GM18499 (cell line): ENCODE results near the gene GIT2.
"Not testable (repeated sequence)": the region's sequence is repeated elsewhere in the genome, so short reads cannot be mapped to it uniquely, and the experiment has no call there.

ENCODE experiments used
- ATAC-seq: cut with Tn5 transposase; IDR thresholded peaks from one replicate; pipeline ENCODE4 v1.9.1; 2021; ENCODE audit warnings: moderate number of reproducible peaks; ENCODE audit not compliant: insufficient read depth, unreplicated experiment

Gene GIT2

DNA sequence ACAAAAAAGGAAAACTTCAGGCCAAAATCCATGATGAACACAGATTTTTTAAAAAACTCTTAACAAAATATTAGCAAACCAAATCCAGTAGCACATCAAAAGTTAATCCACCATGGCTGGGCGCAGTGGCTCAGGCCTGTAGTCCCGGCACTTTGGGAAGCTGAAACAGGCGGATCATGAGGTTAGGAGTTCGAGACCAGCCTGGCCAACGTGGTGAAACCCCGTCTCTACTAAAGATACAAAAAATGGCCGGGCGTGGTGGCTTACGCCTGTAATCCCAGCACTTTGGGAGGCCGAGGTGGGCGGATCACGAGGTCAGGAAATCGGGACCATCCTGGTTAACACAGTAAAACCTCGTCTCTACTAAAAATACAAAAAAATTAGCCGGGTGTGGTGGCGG is 9.9 kb downstream of the GIT2 start:
- not testable (repeated sequence) for ATAC-seq

DNA sequence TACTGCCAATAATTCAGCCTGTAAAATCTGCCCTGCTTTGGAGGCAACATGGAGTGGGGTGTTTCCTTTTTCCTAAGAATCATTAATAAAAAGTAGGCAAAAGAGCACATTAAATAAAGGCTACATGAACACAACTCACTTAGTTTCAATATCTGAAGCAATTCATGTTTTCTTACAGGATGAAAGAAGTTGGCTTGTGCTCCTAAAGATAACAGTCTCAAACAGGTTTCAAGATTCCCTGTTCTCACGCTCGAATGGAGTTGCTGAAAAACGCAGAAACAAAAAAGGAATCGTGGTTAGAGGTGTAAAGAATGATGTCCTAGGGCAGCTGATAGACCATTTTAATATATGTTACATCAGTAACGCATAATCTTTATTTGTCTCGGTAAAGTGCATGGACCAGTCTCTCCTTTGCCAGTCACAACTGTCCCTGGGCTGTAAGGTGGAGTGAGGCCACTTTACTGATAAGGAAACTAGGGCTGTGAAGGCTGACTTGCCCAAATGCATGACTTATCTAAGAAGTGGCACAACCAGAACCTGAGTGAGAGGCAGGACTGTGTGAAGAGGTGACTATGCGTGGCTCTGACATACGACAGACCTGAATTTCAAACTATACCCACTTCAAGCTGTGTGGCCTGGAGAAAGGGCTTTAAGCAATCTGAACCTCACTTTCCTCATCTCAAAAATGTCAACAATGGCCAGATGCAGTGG is 12.6 kb downstream of the GIT2 start:
- no peak for ATAC-seq

DNA sequence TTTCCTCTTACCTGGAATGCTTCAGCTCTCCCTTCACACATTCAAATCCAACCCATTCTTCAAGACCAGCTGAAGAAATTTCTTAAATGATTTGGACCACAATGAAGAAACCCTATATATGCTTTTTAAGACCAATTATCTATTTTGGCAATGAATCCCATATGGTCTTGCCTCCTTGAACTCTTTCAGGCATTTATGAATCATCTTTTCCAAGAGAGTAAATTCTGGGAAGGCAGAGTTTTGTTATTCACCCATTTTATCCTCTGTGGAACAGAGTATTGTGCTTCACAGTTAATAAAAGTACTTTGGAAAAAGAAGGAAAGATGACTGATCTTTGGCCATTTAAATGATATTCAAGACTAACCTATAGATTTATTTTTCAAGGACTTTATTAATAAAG is 14.0 kb downstream of the GIT2 start:
- no peak for ATAC-seq

DNA sequence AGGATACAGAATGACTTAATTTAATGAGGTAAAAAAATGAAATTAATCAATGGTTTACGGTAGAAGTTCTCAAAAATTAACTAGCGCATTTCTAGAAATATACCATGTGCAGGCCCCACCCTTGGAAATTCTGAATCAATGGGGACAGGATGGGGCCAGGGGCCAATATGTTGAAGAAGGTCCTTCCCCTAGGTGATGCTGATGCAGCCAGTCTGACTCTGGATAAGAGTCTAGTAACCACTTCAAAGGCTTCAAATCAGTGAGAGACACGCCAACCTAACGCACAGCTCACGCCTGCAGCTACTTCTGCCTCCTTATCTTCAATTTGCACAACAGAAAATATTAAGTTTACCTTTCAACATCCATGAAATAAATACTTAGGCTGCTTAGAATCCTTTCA is 14.9 kb downstream of the GIT2 start:
- no peak for ATAC-seq

DNA sequence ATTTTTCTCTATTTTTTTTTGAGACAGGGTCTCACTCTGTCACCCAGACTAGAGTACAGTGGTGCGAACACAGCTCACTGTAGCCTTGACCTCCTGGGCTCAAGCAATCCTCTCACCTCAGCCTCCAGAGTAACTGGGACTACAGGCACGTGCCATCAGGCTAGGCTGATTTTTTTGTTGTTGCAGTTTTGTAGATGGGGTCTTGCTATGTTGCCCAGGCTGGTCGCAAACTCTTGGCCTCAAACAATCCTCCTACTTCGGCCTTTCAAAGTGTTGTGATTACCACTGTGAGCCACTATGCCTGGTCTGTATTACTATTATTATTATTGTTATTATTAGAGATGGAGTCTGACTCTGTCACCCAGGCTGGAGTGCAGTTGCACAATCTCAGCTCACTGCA is 23.3 kb downstream of the GIT2 start:
- no peak for ATAC-seq

DNA sequence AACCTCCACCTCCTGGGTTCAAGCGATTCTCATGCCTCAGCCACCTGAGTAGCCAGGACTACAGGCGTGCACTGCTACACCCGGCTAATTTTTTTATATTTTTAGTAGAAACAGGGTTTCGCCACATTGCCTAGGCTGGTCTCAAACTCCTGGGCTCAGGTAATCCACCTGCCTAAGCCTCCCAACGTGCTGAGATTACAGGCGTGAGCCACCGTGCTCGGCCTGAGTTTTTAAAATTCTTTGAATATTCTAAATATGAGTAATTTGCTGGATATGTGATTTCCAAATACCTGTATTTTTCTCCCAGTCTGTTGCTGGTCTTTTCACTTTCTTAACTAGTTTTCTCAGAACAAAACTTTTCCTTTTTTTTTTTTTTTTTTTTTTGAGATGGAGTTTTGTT is 27.4 kb downstream of the GIT2 start:
- no peak for ATAC-seq

DNA sequence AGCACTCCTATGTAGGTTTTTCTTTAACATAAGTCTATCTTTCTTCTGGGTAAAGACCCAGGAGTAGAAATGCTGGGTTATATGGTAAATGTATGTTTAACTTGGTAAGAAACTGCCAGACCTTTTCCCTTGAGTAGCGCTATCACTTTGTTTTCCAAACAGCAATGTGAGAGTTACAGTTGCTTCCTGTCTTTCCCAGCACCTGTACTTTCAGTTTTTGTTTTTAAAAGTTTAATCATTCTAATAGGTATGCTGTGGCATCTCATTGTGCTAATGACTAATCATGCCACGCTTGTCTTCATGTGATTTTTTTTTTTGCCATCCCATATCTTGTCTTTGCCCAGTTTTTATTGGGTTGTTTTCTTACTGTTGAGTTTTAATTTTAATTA is 28.1 kb downstream of the GIT2 start:
- no peak for ATAC-seq

DNA sequence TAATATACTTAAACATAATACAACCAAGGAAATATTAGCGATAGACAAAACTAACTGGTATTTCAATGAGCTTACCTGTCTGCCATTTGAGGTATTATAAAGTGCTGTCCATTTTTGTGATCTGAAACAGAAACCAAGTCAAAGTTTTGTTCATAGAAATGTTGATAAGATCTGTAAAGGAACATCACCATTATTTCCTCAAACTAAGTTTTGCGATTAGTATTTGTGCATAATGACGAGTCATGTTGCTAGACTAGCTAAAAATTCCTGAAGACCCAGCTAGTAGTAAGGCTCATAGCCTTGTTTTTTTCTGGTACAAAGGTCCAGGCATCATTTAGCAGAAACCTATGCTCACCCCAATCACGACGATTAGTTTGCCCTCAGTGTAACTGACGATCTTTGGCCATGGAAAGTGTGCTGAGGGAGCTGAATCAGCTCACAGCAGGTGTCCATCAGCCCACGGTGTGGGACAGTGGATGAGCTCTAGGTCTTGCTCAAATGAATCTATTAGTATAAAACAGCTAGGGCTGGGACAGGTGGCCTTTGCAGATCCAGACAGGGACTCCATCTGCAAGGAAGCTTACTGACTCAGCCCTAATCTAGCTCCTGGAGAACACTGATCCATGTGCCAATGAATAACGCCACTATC is 28.7 kb downstream of the GIT2 start:
- ATAC-seq, result no peak

DNA sequence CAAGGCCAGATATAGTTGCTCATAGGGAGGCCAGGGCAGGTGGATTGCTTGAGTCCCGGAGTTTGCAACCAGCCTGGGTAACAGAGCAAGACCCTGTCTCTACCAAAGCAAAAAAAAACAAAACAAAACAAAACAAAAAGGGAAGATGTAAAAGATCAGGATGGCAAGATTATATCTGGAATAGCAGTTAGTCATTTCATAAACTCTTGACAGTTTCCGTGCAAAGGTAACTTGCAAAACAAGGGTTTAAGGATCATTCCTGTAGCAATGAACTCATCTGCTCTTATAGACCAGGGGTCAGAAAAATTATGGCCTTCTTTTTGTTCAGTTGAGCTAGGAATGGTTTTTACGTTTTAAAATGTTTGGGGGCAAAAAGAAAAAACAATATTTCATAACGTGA is 29.6 kb downstream of the GIT2 start:
- no peak for ATAC-seq

DNA sequence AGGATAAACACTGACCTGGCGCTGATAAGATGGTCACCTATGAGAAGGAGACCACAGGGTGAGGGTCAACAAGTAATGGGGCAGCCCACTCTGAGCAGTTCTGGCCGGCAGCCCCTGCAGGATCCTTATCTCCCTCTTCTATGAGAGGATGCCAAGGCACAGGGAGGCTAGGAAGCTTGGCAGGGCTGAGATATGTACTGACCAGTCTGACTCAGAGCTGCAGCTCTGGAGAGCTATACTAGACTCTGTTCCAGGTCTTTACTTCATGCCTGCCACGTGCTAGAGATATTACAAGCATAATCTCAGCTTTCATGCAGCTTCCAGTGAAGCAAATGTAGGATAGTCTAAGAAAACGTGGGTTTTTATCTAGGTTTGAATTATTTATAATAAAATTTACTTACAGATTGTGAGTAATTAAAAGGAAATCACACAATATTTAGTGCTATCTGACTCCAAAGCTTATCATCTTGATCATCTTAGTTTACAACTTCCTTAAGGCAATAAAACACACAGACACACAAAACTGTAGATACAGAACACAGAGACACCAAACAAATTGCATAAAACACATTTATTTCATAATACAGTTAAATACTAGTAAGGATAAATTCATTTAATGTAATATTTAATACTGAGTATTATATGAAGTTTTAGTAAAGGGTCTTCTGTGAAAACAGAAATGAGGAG is 32.3 kb downstream of the GIT2 start:
- ATAC-seq, result no peak

DNA sequence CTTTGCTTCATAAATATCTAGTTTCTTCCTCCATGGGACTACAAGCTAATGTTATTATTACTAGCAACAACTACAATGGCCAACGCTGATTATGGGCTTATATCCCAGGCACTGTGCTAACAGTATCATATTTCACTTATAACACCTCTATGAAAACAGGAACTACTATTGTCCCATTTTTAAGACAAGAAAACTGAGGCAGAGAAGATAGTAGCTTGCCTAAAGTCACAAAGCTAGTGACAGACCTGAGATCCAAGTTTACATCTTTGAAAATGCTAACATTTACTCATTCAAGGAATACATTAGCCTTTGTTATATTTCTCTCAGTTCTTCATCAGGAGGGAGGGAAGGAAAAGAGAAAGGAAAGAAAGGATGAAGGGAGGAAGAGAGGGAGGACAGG is 32.8 kb downstream of the GIT2 start:
- no peak for ATAC-seq

DNA sequence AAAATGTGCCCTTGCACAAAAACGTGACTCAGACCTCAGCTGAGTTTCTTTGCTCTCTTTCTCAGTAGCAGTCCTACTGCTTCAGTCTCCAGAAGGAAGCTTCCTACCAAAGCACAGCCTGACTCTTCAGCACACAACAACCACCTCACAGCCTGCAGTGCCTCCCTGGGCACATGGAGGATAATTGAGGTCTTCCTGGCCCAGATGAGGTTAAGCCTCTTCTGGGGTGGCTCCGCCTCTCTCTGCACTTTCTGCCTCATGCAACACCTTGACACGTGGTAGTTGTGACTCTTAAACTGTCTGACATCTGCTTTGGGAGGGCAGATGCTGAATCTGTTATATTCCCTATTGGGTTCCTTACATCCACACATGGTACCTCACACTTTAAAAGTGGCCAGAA is 33.8 kb downstream of the GIT2 start:
- no peak for ATAC-seq

DNA sequence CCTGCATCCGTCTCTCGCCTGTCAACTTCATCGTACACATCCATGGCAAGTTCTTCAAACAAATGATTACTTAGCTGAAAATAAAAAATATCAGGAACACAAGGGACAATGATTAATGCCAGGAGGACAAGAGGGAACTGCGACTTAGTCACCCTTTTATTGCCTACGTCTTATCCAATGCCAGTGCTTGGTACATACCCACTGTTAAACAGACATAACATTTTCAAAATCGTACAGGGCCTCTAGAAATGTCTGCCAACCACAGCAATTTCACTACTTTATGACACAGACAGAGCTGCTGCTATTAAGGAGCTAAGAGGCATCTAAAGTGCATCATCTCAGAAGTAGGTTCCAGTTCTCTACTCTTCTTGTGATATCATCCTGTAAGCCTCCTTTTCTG is 34.6 kb downstream of the GIT2 start:
- ATAC-seq, result no peak

DNA sequence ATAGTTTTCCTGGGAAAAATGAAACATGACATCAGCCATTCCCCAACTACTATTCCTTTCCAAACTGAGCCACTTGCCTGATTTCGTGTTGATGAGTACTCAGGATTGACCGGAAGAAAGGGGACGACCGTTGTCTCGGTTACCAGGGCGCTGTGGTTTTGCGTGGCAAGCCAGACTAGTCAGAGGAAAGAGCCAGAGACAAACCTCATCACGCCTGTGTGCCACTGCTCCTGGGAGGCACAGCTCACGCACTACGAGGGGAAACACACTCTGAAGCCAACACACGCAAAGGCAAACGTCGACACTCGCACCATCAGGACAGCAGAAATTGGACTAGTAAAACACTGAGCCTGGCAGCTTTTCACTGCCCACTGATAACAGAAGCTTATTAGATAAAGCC is 35.0 kb downstream of the GIT2 start:
- no peak for ATAC-seq

DNA sequence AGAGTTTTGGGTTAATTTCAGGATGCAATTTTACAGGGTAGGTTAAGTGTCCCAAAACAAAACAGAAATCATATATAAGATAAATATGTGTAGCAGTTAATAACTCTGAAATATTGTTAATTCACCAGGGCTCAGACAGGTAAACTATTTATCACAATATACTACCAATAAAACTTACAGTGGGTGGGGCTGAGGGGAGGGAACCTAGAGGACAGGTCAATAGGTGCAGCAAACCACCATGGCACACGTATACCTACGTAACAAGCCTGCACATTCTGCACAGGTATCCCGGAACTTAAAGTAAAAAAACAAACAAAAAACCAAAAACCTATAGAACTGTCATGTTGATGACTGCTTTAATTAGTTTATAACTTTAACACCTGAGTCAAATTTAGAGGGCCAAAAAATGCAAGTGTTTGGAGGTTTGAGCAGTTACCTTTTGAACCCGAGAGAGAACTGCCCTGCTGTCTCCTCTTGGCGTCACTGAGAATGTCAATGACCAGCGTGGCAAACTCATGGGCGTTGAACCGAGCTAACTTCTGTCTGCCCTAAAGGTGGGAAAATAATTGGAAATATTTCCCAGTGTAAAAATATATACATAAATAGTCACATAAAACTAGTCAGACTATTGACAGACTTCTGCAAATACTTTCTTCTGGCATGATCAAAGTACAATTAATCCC is 36.6 kb downstream of the GIT2 start:
- no peak for ATAC-seq

DNA sequence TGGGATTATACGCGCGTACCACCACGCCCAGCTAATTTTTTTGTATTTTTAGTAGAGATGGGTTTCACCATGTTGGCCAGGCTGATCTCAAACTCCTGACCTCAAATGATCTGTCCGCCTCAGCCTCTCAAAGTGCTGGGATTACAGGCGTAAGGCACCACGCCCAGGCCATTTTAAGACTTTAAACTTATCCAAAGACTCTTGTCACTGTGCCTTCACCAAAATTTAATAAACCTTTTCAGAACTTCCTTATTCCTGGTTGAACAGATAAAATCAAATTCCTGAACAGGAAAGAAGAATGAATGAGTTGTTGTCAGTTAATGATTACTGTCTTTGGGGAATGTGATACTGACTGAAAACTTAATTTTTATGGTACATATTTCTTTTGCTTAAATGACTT is 37.8 kb downstream of the GIT2 start:
- ATAC-seq, result no peak

DNA sequence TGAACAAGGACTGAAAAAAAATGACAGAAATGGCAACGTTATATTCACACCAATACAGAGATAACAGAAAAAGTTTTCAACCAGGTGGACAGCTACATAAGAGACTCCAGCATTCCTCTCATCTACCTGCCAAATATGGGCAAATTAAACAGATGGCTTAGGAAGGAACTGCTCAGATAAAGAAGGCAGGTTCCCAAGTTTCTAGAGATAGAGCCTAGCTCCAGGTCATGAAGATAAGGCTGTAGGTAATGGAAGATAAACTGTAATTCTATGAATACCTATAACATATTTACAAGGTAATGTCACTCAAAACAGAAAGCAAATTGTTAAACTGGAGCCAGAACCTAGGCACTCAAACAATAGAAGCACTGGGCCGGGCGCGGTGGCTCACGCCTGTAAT is 42.5 kb downstream of the GIT2 start:
- no peak for ATAC-seq

DNA sequence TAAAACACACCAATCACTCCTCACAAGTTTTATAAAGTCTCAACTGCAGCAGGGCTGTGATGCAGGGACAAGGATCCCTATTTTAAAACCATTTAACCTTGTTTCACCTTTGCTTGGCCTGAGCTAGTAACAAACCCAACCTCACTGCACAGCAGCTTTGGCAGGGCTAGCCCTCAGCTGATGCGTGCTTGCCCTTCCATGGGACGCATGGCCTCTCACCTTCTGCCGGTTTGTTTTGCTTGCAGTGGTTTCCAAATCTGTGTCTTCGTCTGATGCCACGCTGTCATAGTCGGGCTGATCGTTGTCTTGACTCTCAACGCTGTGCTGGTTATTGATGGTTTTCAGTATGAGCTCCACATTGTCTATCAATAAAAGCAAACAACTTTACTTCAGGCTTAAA is 43.3 kb downstream of the GIT2 start:
- no peak for ATAC-seq

DNA sequence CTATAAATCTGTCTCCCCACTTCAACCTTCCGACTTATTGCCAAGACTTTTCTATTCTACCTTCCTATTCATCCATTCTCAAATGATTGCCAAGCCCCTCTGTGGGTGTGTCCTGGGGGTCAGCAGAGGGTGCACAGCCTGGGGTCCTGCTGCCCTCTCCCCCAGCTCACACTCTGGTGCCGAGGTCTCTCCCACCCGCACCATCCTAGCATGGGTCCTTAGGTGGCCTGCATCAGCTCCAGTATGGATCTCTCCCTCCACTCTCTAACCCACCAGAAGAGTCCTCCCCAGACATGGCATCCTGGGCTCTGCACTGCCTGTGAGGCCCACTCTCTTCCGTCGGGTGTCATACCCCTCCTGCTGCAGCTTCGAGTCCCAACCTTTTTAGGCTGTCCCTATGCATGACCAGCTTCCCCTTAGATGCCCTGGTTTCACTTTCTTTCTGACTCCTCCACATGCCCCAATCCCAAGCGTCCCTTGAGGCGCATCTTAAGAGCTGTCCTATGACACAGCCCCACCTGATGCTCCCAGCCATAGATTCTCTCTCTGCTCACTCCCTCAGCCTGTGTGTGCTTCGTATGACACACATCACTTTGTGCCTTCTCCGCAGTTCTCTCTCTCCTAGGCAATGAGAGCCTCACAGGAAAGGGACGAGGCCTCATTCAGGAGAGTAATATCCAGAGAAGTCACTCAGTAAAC is 43.9 kb downstream of the GIT2 start:
- no peak for ATAC-seq

DNA sequence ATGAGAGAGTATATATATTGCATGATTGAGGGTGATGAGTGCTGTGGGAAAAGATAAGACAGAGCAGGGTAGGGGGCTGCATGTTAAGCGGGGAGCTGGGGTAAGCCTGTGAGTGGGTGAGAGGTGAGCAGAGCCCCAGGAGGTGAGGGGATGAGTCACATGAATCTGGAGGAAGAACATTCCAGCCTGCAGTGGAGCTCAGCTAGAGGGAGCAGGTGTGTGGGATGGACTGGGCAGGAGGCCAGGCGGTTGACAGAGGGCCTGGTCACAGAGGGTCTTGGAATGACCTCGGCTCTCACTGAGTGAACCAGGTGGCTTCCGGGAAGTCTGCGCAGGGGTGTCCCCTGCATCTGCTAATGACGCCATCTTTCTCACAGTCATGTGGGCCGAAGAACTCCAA is 44.4 kb downstream of the GIT2 start:
- ATAC-seq, result no peak

DNA sequence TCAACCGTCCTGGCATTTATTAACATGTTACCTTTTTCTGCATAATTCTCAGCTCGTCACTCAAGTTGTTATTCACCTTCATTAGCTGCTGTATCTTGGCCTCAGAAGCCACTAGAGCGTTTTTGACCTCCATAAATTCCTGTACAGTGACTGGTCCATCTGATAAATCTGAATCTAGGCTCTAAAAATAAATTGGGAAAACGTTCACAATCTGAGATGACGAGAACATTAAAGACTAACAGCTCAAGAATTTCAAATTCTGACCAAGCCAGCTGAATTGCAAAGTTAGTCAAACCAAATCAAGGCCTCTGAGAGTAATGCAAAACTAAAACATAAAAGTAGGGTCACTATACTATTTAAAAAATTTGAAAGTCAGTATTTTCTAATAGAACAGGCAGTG is 45.0 kb downstream of the GIT2 start:
- ATAC-seq, result no peak
